Posterior vena cava (tissue), 2 donors: ENCODE data around the gene OLFML1. TPM values are rescaled to one million over a fixed set of nuclear protein-coding genes. Genes with fewer than 3 reads are reported as not detected.

Experiments used
- DNase-seq: peaks from one replicate; pipeline ENCODE4 v3.0.0-alpha.2; 2020; ENCODE audit warnings: low spot score
- intact Hi-C, 2 donors: fragments of 100-400 bp; cut with DNase I; formaldehyde crosslinking; loops; one replicate each; pipeline versions ENCODE4 v1.14.1 to v1.14.2; 2022 to 2023
- total RNA-seq, 2 donors: library from RNA; stranded (reverse); fragmentation: NEBNext Ultra II Directional; extraction: Animal tissue kit (Norgen Biotek cat#: 25700); gene quantifications; one replicate each; pipeline ENCODE4 v1.2.1, GENCODE V29; 2021
- donor health status: DM: yes; HTN: yes; CAD: no.
- donor health status: DM: yes; HTN: yes; CAD: no.

The OLFML1 gene
- total RNA-seq, 2 donors from 2014 or later = 13.2 to 35.0 TPM

DNA sequence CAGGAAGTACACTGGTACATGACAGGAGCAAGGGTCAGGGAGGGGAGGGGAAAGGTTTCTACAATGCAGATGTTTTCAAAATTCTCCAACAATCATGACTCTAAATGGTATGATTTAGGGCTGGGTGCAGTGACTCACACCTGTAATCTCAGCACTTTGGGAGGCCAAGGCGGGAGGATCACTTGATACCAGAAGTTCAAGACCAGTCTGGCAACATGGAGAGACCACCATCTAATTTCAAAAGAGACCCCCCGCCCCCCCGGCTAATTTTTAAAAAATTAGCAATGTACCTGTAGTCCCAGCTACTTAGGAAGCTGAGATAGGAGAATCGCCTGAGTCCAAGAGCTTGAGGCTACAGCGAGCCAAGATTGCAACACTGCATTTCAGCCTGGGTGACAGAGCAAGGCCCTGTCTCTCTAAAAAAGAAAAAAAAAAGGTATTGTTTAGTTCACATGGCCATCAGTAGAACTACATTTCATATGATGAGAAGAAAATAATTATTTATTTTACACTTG is 15.9 kb upstream of the OLFML1 start:
- no peak for DNase-seq
- intact Hi-C loops = no loop called here

DNA sequence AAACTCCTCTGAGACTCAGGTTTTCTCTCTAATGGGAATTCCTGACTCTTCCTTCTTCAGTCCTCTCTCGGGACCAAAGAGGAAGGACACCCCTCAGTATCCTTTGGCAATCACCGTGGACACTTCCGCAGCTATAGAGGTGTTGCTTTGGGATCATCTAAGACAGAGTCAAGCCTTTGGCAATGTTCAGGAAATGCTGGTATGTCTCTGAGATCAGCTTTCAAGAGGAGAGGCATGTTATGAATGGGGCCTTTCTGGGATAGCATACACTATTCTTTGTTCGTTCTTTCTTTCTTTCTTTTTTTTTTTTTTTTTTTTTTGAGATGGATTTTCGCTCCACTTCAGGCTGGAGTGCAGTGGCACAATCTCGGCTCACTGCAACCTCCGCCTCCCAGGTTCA is 14.2 kb upstream of the OLFML1 start:
- no peak for DNase-seq
- intact Hi-C loops = no loop called here

DNA sequence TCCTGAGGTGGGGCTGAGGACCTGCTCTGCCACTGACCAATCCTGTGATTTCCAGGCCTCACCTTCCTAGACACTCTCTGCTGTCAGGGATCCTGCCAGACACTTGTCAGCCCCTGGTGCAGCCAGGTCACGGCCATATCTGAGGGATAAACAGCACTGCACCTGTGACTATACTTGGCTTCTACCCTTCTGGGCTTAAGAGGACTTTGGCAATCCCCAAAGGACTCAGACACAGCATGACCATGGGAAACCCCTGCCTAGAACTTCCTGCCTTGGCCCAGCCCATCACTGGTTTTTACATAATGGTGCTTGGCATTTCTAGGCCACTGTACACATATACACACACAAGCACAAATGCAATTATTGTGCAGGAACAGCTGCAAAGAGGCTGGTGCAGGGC is 11.6 kb upstream of the OLFML1 start:
- DNase-seq = no peak
- intact Hi-C loops = no loop called here

DNA sequence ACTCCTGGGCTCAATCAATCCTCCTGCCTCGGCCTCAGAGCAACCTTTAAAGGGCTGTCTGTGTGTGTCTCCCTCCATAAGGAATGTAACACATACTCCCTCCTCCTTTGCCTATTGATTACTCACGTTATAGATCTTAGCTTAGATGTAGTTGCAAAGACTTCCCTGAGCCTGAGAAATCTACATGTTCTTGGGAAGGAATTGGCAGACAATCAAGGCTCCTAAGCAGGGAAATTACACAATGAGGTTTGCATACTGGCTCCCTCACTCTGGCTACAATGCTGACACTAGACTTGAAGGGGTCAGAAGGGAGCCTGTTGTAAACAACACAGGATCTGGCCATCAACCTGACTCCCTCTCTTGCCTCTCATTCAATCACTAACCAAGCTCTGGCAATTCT is 5.2 kb upstream of the OLFML1 start:
- no peak for DNase-seq
- intact Hi-C loops = no loop called here

DNA sequence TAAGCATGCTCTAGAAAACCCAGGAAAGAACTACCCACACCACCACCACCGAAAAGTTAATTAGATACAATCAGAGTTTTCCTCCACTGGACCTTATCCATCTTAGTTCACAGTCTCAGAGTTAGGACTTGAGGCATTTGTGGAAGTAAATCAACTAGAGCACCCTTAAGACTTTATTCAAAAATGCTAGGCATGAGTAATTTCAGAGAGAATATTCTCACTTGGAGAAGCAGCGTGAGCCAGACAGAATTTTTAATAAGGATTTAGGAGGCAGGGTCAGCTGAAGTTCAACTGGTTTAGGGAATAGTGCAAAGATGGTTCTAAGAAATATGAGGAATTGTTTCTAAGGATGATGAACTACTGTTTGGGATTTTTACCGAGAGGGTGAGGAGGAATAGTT is 1.2 kb upstream of the OLFML1 start:
- intact Hi-C loops = no loop called here
- no peak for DNase-seq

DNA sequence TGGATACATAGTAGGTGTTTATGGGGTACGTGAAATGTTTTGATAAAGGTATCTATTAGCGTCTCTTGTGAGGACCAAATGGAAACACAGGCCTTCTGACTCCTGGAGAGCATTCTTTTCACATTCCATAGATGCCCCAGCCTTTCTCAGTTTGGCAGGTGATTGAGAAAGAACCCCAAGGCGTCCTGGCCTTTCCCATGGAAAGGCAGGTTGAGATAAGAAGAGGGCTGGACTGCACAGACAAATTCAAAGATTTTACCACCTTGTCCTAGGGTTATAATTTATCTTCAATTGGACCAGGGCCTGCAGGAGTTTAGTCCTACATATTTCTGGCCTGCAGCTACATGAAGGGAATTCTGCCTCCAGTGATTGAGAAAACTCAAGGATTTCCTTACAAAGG is 661 bp upstream of the OLFML1 start:
- intact Hi-C loops = no loop called here
- DNase-seq = no peak

DNA sequence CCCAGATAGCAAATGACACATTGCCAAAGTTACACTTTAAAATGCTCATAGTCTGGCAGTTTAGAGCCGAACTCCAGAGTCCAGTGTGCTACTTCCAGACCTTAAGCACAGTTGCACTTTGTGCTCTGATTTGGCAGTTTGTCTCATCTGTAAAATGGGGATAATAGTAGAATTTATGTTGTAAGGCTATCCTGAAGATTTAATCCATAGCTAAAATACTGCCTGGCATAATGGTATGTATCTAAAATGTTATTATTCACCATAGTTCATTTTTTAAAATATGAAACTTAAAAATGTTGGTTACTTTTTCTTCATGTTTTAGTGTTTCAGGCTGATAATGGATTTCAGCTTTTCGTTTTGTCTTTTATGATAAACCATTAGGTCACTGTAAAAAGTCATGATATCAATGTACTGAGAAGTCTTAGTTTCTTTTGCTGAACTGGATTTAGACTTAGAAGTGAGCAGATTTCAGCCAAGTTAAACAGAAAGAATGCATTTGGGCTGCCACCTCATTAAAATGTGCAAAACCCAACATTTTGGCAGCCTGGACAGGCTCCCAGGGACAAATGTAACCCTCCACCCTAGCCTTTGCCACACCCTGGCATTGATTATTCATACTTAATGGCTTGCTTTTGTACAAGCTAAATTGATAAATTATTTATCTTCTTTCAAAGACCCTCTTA is 933 bp downstream of the OLFML1 start:
- no peak for DNase-seq
- intact Hi-C loops = no loop called here

DNA sequence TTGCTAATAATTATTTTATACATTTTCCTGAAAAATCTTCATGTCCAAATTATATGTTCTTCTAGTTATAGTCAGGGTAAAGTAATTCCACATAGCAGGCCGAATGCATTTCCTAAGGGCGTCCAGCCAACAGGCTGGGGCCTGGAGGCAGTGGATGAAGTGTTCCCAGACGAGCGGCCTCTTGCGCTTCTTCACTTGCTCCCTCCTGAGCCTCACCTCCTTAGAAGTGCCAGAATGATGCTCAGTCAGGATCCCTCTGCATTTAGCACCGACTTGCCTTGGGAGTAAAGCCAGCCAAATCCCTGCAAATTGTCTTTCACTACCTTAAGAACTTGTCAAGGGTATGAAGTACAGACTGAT is 1.5 kb downstream of the OLFML1 start:
- DNase-seq = no peak
- intact Hi-C loops = no loop called here

DNA sequence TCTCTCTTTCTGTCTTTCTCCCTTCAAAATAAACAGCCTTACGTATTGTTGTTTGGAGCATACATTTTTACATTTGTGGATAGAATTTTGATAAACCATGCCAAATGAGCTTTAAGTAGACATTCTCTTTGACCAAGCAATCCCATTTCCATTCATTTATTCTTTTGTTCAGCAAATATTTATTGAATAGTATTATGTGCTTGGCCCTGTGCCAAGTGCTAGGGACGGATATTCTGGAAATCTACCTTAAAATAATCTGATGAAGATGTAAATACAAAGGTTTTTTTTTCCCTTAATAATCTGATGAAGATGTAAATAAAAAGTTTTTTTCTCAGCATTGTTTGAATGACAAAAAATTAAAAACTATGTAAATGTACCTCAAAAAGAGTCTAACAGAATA is 2.1 kb downstream of the OLFML1 start:
- no peak for DNase-seq
- intact Hi-C loops = no loop called here

DNA sequence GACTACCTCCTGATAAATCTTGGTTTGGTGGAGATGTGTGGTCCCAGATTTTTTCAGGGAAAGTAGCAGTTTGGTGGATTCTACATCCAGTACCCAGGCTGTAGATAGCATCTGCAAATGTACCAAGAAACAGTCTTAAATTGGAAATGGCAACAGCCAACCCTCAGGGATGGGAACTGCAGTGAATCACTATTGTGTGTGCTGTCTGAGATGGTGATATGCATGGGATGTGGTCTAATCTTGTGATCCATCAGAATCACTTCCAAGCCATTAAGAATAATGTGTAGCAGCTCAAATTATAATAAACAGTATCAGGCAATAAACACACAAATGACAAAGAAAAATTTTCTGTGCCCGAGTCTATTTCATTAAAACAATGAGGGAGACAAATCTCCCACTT is 3.4 kb downstream of the OLFML1 start:
- DNase-seq = no peak
- intact Hi-C loops = no loop called here

DNA sequence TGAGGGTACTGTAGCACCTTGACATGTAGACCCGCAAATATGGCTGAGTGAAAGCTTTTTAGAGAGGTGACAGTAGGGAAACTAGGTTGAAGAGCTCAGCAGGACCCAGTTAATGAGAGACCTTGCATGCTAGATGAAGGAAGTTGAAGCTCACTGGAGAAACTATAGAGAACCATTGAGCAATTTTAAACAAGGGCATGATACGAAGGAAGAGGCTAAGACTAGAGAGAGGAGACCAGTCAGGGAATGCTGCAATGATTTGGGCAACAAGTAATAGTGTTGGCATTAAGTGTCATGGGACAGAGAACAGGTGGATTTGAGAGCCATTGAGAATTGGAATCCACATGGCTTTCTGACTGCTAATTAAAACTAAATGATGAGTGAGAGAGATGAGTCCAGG is 4.1 kb downstream of the OLFML1 start:
- DNase-seq = no peak
- intact Hi-C loops = no loop called here

DNA sequence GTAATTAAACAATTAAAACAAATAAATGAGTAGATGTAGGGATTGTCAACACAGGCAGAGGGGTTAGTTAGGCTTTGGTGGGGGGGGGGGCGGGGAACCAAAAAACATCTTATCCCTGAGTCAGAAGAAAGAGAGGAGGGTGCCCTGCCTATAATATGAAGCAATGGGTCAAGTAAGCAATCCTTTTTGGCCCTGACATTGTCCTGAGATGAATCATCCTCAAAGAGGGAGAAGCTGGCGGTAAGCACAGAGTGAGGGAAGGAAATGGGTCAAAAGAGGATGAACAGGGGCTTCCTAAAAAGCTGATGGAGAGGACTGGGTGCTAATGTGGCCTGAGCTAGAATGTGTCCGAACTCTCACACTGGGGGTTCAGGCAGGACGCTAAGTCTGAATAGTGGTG is 4.7 kb downstream of the OLFML1 start:
- no peak for DNase-seq
- intact Hi-C loops = no loop called here

DNA sequence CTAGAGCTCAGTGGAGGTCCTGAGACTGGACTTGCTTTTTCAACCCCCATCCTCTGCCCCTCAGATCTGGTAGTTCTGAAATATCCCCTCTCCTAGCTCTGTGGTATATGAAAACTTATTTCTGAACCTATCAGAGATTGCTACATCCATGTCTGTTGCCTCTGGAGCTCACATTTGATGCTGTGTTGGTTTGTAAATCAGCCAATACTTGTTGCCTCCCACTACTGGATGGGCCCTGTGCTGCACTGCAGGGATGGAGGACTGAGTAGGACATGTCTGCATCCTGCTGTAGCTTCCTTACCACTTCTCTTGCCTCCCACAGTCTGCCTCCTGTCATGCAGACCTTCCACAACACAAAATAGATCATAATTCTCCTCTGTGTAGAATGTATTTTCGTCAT is 5.2 kb downstream of the OLFML1 start:
- intact Hi-C loops = no loop called here
- no peak for DNase-seq

DNA sequence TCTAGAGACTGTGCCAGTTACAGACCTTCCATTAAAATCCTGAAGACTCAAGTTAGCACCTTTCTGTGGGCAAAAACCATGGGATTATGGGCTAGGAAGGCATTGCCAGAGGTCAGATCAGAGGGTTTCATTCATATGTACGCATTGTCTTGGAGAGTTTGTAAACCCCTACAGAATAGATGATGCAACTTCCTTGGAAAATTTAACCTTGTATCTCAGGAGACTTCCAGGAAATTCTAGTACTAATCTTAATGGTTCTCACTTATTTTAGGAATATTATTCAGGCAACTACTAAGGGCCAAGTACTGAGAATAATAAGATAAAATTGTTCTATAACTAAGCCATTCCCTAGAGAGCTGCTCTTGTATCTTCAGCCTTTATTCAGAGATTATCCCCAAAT is 6.9 kb downstream of the OLFML1 start:
- intact Hi-C loops = no loop called here
- no peak for DNase-seq

DNA sequence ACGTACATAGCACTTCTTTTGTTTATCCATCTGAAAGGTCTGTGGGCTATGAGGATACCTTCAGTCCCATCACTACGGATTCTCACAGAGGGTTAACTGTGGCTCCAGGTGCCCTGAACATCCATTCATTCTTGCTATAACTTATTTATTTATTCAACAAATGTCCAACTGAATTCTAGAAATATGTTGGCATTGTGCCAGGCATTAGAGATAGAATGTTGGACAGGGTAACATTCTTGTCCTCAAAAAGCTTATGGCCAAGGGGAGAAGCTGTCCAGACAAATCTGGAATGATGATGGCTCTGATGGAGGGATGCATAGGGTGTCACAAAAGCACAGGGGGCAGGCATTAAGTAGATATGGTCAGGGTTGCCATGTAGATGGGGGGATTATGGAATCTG is 8.4 kb downstream of the OLFML1 start:
- intact Hi-C loops = no loop called here
- no peak for DNase-seq

DNA sequence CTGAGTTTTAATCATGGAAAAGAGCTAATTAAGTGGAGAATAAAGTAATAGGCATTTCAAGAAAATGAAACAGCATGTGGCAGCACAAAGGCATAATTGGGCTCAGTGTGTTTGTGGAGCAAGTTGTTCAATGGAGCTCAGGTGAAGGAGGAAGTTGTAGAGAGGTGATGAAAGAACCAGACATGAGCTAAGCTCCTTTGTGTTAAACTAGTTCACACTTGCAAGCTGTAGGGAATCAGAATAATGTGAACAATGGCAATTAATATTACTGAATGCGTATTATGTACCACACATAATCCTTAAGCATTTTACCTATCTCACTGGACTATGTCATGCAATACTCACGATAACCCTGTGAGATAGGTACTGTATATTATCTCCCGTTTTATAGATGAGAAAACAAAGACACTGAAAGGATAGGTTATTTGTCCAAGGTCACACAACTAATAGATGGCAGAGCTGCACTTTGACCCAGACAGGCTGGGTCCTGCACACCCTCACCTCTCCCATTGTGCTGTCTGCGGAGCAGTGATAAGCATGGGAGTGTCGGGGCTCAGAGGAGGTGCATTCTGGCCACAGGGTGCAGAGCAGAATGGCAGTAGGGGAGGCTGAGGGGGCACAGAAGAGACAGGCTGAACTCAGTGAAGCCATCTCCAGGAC is 8.9 kb downstream of the OLFML1 start:
- DNase-seq = no peak
- intact Hi-C loops = no loop called here

DNA sequence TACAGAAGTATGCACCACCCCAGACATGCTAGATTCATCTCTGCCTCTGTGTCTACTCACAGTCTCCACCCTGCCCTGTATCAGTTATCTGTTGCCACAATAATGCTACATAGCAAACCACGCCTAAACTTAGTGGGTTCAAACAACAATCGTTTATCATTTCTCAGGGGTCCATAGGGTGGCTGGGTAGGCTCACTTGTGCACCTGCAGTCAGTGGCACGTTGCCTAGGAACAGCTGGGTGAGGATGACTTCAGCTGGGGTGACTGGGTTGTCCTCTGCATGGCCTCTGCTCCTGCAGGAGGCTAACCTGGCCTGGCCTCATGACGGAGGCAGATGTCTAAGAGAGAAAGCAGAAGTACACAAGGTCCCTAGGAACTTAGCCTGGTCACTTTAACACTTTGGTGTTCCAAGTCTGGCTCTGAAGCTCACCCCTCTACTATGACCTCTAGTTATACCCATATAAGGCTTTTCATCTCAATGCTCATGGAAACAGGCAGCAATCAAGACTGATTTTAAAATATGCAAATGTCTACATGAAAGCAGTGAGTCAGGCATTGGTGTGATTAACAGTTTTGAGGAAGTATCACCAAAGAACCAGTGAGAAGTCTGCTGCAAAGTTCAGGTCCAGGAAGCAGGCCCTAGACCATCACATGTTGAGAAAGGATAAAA is 10.7 kb downstream of the OLFML1 start:
- no peak for DNase-seq
- intact Hi-C loops = no loop called here

DNA sequence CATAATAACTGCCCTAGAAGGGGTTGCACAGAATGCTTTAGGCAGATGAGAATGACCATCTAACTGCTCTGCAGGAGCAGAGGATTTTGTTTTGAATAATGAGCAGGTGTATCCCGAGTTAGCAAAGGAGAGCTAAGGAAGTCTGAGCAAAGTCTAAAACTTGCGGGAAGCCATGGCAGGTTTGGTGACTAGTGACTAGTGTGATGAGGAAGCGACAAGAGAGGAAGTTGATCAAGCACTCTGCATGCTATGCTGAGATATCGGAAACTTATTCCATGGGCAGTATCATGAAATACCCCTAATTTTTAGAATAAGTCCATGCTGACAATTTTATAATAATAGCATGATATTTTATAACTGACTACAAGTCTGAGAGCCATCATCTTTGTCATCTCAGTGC is 12.9 kb downstream of the OLFML1 start:
- no peak for DNase-seq
- intact Hi-C loops = no loop called here

DNA sequence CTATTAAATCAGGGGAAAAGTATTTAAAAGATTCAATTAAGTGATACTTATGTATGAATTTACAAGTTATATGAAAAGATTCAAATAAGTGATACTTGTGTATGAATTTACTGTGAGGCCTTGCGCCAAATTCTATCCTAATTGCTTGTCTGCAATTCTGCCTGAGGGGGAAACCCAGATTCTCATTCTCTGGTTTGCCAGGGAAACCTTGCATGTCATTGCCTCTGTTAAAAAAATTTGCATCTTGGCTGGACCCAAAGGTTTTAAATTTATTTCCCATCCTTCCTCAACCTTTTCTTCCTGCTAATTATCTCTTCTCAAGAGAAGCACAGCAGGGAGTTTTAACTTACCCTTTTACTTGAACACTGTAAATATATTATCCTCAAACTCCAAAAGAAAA is 13.8 kb downstream of the OLFML1 start:
- intact Hi-C loops = no loop called here
- DNase-seq = no peak

DNA sequence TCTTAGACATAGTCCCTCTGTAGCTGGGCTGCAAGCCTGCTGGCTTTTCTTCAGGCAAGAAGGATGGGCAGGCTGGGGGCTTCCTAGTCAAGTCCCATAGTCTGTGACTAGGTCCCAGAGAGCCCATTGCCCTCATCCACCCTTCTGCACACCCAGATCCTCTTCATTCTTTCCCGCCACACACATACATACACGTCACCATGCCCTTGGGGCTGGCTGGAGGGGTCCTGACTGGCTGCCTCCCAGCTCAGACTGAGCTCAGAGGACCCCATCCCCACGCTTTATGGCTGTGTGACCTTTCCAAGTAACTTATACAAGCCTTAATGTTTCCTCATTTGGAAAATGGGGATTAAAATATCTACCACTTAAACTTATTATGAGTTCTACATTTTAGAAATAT is 14.9 kb downstream of the OLFML1 start:
- intact Hi-C loops = no loop called here
- no peak for DNase-seq

DNA sequence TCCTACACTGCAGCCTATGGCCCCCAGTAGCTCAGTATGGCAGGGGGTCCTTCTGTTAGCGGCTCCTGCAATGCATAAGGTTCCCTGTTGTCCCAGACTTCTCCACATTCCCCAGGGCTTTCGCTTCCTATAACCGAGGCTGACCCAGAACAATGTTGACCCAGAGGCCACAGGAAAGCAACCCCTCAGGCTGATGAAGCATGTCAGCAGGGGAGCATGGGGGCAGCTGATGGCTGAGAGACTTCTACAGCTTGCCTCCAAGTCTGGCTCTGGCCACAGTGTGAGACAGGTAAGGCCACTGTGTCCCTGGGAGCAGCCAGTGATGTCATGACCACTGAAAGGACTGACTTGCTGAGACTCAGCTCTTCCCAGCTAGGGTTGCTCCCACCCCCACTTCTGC is 15.9 kb downstream of the OLFML1 start:
- intact Hi-C loops = no loop called here
- DNase-seq = no peak
